Measurements from ENCODE around the gene SPZ1.
"Not testable (repeated sequence)": the region's sequence is repeated elsewhere in the genome, so short reads cannot be mapped to it uniquely, and the experiment has no call there.

The SPZ1 gene

DNA sequence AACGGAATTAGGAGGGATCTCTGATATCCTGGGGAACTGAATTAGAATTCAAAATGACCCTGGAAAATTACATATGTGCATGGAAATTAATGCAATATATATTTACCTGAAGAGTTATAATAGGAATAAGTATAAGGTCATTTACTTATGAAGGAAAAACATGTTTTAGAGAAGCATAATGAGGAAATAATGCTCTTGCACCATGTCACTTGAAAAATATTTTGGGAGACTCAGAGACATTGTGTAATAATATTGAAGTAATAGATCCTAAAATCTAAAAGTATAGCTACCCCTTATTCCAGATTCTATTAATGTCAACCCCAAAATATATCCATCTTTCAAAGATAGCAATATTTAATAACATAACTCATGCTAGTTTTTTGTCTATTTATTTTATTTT, 28.4 kb downstream of the SPZ1 start:
- Histone ChIP-seq H2AFZ (ENCODE audit: low read depth, low read length) (no peak overlapping the region), H3K4me1 (ENCODE audit: insufficient read depth, low read length) (no peaks in the 10 kb centered on the region), H3K27me3 (ENCODE audit: insufficient read depth, low read length) (no peaks in the 10 kb centered on the region), H3K4me3 (ENCODE audit: low read length) (no peak overlapping the region), H3K9me3 (ENCODE audit: low read length) (no peaks in the 10 kb centered on the region), H3K36me3 (ENCODE audit: insufficient read depth, low read length) (no peaks in the 10 kb centered on the region)

DNA sequence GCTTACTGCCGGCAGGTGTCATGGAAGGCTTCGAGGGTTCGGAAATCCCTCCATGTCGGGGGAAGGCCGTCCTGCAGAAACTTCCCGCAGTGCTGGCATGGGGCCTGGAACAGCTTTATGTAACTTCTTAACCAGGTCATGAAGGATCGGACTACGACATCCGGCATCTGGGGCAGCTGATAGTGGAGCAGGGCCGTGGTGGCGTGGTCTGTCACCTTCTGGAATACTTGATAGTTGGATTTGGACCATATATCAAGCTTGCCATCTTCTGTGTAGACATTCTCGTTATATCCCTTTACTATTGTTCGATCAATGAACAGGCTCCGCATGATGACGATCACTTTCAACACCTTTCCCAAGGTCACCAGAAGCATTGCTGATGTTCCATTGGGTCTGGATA, 31.2 kb downstream of the SPZ1 start:
- H3K4me3 ChIP-seq (ENCODE audit: low read length); H3K9me3 ChIP-seq (ENCODE audit: low read length); H3K36me3 ChIP-seq (ENCODE audit: insufficient read depth, low read length); H2AFZ ChIP-seq (ENCODE audit: low read depth, low read length); H3K27me3 ChIP-seq (ENCODE audit: insufficient read depth, low read length); H3K4me1 ChIP-seq (ENCODE audit: insufficient read depth, low read length): not testable (repeated sequence)

DNA sequence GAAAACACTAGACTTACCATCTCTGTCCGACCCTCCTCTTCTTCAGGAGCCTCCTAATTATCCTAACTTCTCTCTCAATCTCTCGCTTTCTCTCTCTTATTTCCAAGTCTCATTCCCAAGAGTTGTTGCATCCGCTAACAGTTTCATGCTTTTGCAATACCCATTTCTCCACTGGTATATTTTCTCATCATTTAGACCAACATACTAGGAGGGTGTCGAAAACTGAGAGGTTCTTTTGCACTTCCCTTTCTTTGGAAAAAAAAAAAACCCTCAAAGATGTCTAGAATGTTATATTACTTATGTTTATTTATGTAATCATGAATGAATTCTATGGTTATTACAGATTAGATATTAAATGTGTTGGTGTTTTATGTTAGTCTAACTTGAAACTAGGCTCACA, 35.9 kb downstream of the SPZ1 start:
- Histone ChIP-seq H2AFZ (ENCODE audit: low read depth, low read length) (no peak overlapping the region), H3K36me3 (ENCODE audit: insufficient read depth, low read length) (no peaks in the 10 kb centered on the region), H3K27me3 (ENCODE audit: insufficient read depth, low read length) (no peaks in the 10 kb centered on the region), H3K4me3 (ENCODE audit: low read length) (no peak overlapping the region), H3K4me1 (ENCODE audit: insufficient read depth, low read length) (no peaks in the 10 kb centered on the region), H3K9me3 (ENCODE audit: low read length) (no peaks in the 10 kb centered on the region)

DNA sequence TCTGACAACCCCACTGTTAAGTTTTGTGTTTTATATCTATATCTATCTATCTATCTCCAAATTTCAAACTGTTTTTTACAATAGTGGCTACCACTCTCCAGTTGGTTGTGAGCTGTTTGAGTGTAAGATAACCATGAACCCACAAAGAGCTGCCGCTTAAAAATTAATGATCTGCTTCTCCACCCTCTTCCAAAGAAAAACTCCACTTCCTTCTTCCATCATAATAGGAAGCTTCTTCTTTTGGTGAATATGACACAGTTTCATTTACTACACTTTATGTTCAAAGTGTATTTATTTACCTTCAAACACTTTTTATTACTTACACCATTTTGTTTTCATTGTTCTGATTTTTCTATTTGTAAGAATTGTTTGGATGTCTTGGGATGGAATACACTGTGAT, 37.9 kb downstream of the SPZ1 start:
- Histone ChIP-seq H3K36me3 (ENCODE audit: insufficient read depth, low read length) (no peaks in the 10 kb centered on the region), H3K4me1 (ENCODE audit: insufficient read depth, low read length) (no peaks in the 10 kb centered on the region), H3K27me3 (ENCODE audit: insufficient read depth, low read length) (no peaks in the 10 kb centered on the region), H3K9me3 (ENCODE audit: low read length) (no peaks in the 10 kb centered on the region), H2AFZ (ENCODE audit: low read depth, low read length) (no peak overlapping the region), H3K4me3 (ENCODE audit: low read length) (no peak overlapping the region)

DNA sequence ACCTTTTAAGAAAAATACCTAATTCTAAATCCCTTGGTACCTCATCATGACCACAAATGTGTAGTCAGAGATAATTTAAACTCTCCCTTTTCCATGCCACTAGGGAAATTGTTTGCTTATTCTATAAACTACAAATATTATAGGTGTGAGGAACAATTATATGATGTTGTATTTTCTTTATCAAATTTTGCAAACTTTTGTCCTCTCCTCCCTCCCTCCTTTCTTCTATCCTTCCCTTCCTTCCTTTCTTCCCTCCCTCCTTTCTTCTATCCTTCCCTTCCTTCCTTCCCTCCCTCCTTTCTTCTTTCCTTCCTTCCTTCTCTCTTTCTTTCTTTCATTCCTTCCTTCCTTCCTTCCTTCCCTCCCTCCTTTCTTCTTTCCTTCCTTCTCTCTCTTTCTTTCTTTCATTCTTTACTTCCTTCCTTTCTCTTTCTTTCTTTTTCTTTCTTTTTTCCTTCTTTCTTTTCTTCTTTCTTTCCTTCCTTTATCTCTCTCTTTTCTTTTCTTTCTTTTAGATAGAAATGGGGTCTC, 41.2 kb downstream of the SPZ1 start:
- H3K9me3 ChIP-seq (ENCODE audit: low read length) = no peaks in the 10 kb centered on the region
- H3K36me3 ChIP-seq (ENCODE audit: insufficient read depth, low read length) = no peaks in the 10 kb centered on the region
- H3K4me3 ChIP-seq (ENCODE audit: low read length) = no peak overlapping the region
- H3K27me3 ChIP-seq (ENCODE audit: insufficient read depth, low read length) = no peaks in the 10 kb centered on the region
- H3K4me1 ChIP-seq (ENCODE audit: insufficient read depth, low read length) = no peaks in the 10 kb centered on the region
- no peak overlapping the region for H2AFZ ChIP-seq (ENCODE audit: low read depth, low read length)

DNA sequence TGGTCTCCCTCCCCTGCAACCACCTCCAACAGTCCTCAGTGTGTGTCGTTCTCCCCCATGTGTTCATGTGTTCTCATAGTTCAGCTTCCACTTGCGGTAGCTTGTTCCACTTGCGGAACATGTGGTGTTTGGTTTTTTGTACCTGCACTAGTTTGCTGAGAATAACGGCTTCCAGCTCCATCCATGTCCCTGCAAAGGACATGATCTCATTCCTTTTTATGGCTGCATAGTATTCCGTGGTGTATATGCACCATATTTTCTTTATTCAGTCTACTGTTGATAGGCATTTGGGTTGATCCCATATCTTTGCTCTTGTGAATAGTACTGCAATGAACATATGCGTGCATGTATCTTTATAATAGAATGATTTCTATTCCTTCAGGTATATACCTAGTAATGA, 45.1 kb downstream of the SPZ1 start:
- no peak overlapping the region for H2AFZ ChIP-seq (ENCODE audit: low read depth, low read length)
- no peak overlapping the region for H3K4me3 ChIP-seq (ENCODE audit: low read length)
- H3K36me3 ChIP-seq (ENCODE audit: insufficient read depth, low read length) = no peaks in the 10 kb centered on the region
- peaks cover under 1% of the 10 kb centered on the region for H3K4me1 ChIP-seq (ENCODE audit: insufficient read depth, low read length)
- H3K9me3 ChIP-seq (ENCODE audit: low read length) = no peaks in the 10 kb centered on the region
- H3K27me3 ChIP-seq (ENCODE audit: insufficient read depth, low read length) = no peaks in the 10 kb centered on the region

DNA sequence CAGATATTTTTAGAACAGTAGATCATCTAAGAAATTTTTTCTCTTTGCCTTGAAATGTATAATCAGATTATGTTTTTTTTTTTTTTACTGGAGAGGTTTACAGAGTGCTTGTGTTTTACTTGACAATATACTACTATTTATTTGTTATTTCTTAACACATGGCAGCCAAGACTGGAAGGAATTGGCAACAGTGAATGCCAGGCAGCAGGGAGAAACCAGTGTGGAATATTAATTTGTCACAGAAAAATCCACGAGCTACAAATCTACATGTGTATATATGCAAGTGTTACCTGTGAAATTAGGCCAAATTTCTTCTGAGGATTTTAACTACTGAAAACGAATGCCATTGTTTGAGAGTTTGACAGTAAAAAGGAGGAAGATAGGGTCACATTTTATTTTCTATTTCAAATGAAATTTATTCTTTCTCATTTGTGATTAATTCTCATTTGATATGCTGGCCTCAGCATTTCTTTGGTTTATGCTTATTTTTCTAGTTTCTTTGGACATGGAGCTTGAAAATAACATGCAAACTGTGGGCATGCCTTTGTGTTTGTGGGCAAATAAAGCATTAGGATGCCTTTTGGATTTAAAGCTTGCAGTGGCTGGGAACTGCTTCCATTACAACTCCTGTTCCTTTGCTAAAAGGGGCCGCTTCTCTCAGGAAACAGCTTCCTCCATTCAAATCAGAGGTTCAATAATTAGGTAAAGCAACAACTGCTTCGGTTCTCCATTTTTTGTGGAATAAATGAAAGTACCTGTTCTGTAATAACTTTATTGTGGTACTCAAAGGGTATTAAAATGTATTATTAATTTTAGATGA, 49.1 kb downstream of the SPZ1 start:
- H3K9me3 ChIP-seq (ENCODE audit: low read length) = no peaks in the 10 kb centered on the region
- no peaks in the 10 kb centered on the region for H3K27me3 ChIP-seq (ENCODE audit: insufficient read depth, low read length)
- H2AFZ ChIP-seq (ENCODE audit: low read depth, low read length) = no peak overlapping the region
- H3K36me3 ChIP-seq (ENCODE audit: insufficient read depth, low read length) = no peaks in the 10 kb centered on the region
- H3K4me1 ChIP-seq (ENCODE audit: insufficient read depth, low read length) = peaks cover 20% of the 10 kb centered on the region
- H3K4me3 ChIP-seq (ENCODE audit: low read length) = no peak overlapping the region

DNA sequence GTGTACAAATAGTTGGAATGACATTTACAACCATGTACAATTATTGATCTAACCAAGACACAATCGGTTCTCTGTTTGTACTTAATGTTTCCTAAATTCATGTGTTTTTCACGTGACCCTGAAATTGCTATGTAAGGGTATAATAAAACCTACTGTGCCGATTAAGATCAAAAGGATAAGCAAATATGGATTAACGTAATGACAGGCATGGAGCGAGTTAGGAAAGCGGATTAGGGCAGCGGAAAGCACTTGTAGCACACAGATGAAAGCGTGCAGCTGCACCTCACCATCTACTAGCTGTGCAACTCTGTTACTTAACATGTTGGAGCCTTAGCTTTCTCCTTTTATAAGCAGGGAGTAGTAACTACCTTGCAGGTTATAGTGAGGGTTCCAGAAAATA, 49.7 kb downstream of the SPZ1 start:
- H3K9me3 ChIP-seq (ENCODE audit: low read length) = no peaks in the 10 kb centered on the region
- H2AFZ ChIP-seq (ENCODE audit: low read depth, low read length) = no peak overlapping the region
- no peaks in the 10 kb centered on the region for H3K27me3 ChIP-seq (ENCODE audit: insufficient read depth, low read length)

DNA sequence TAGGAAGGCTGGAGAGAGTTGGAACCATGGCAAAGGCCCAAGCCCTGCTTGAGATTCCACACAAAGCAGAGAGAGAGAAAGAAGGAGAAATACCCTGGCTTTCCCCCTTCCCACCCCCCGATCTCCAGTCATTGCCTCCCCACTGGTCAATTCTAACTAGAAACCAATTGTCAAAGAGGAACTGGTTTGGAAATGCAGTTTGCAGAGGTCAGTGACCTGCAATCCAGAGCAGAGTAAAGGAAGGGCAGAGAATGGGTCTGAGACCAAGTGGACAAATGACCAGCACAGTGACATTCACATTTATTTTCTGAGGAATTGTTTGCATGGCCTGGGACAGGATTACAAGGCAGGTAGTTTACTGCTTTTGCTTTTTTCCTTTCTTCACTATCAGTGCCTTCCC, 50.6 kb downstream of the SPZ1 start:
- no peaks in the 10 kb centered on the region for H3K36me3 ChIP-seq (ENCODE audit: insufficient read depth, low read length)
- peaks cover 20% of the 10 kb centered on the region for H3K4me1 ChIP-seq (ENCODE audit: insufficient read depth, low read length)
- no peaks in the 10 kb centered on the region for H3K27me3 ChIP-seq (ENCODE audit: insufficient read depth, low read length)
- H2AFZ ChIP-seq (ENCODE audit: low read depth, low read length) = peak overlapping the region; percentile 12
- H3K9me3 ChIP-seq (ENCODE audit: low read length) = no peaks in the 10 kb centered on the region
- H3K4me3 ChIP-seq (ENCODE audit: low read length) = no peak overlapping the region

More for the DNA sequence above, 49.7 kb downstream of the SPZ1 start:
- no peaks in the 10 kb centered on the region for H3K36me3 ChIP-seq (ENCODE audit: insufficient read depth, low read length)
- no peak overlapping the region for H3K4me3 ChIP-seq (ENCODE audit: low read length)
- H3K4me1 ChIP-seq (ENCODE audit: insufficient read depth, low read length) = peaks cover 20% of the 10 kb centered on the region
